GM18517 (cell line): ENCODE results near the gene ZRANB1.

ENCODE experiments used
- ATAC-seq: cut with Tn5 transposase; IDR thresholded peaks from one replicate; pipeline ENCODE4 v1.9.1; 2021; ENCODE audit warnings: mild to moderate bottlenecking, moderate library complexity; ENCODE audit not compliant: unreplicated experiment

ZRANB1 gene

GRCh38 chr10:125017547-125018298 is 75.8 kb downstream of the ZRANB1 start:
- ATAC-seq, result no peak

DNA sequence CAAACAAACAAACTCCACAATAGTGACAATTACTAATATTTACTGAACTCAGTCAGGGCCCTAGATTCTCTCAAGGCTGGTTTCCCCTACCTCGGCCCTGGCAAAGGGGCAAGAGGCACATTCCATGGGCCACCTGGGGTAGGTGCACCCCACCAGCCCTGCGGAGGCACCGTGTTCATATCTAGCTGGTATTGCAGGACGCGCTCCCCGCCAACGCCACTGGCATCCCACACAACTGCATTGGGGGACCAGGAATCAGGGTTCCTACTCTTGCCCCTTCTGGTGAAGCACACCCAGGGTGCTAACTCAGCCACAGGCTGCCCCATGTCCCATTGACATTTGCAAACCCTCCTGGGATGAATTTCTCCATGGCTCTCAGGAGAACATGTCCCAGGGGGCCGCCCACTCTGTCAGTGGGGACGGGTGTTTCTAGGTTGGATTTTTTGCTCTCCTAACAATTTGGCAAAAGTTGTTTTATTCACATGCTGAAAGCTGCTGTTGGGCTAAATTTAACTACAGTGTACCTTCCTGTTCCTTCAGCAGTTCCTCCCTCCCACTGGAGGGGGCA is 76.7 kb downstream of the ZRANB1 start:
- no peak for ATAC-seq

GRCh38 chr10:125020386-125020785 is 78.5 kb downstream of the ZRANB1 start:
- no peak for ATAC-seq

- no peak for ATAC-seq
Observed at GRCh38 chr10:125020871-125021270, 78.9 kb downstream of the ZRANB1 start.

DNA sequence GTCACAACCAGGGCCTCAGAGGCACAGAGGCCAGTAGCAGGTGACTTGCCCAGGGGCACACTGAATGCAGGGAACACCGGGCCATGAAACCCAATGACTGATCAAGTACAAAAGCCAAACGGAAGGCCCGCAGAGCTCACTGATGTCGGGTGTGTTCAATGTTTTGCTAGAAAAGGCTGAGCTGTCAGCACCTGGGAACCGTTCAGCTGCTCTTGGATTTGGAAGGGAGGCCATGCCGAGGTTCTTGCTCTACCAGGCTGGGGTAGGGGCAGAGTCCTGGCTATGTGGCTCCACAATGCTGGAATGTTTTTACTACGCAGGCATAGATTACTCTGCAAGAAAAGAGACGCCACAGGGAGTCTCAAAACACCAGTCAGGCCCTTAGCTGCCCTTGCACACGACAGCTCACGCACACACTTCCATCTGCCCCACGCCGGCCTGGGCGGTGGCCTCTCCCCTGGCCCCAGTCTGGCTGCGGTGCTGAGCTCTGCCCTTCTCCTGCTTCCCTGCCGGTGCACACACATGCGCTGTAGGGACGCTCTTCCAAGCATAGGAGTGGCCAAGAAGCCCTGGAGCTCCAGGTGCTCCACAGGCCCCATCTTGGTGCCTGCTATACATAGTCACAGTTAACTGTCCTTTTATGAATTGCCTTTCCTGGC is 79.9 kb downstream of the ZRANB1 start:
- no peak for ATAC-seq

- ATAC-seq, result no peak
Observed at GRCh38 chr10:125022671-125023070, 80.7 kb downstream of the ZRANB1 start.

GRCh38 chr10:125023255-125023654 is 81.3 kb downstream of the ZRANB1 start:
- ATAC-seq, result no peak

DNA sequence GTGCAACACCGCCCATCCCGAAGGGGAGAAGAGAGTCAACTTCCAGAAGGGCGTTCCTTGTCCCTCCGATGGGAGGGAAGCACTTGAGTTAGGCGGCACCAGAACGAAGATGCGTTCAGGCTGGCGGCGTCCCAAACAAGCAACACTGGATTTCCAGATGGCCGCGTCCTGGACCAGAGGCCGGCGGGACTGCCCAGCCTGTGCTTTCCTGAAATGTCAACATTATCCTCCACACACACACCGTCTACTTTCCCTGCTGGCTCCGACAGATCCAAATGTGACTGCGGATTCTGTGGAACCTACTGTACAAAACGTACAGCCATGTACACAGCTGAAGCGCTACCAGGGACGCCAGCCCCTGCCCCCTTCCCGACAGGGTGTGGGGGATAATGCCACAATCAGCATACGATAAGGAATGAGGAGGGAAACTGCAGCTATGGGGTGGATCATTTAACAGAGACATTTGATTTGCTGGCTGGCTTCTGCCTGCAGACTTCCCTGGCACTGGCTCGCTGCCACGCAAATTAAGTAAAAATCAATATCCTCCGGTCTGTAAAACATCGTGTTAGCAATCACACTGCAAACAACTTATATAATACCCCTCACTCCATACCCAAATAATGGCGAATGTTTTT is 82.1 kb downstream of the ZRANB1 start:
- no peak for ATAC-seq

- ATAC-seq, result no peak
Observed at GRCh38 chr10:125024497-125025234, 82.7 kb downstream of the ZRANB1 start.

GRCh38 chr10:125025341-125025740 is 83.4 kb downstream of the ZRANB1 start:
- no peak for ATAC-seq

DNA sequence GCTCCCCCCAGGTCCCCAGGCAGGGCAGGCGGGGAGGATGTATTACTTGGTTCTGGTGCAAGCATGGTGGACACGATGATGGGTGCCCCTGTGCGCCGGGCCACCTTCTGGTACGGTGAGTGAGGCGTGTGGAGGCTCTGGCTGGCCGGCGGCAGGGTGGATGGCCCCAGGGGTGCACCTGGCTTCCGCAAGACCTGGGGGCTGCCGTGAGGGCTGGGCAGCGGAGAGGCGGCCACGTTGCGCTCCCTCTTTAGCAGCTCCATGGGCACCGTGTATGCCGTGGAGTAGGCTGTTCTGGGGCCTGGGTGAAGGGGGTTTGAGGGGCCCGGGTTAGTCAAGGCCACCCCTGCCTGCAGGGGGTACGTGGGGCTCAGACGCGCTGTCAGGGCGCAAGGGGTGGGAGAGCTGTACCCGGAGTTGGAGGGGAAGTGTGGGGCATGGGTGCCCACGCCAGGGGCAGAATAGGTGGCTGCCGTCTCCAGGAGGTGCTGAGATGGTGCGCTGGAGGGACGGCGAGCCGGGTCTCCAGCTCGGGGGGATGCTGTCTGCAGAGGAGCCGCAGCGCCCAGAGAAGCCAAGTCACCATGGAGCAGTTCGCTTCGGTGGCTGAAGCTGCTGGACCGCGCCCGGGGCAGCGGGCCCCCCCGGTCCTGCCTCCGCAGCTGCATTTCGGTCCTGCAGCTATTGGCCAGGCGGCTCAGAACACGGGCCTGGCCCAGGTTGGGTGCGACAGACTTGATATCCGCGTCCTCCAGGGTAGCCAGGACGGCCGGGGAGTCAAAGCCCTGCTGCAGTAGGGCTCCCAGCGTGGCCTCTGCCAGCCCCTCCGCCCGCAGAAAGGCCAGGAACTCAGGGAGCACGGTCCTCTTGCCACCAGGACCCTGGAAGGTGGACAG is 84.4 kb downstream of the ZRANB1 start:
- no peak for ATAC-seq

DNA sequence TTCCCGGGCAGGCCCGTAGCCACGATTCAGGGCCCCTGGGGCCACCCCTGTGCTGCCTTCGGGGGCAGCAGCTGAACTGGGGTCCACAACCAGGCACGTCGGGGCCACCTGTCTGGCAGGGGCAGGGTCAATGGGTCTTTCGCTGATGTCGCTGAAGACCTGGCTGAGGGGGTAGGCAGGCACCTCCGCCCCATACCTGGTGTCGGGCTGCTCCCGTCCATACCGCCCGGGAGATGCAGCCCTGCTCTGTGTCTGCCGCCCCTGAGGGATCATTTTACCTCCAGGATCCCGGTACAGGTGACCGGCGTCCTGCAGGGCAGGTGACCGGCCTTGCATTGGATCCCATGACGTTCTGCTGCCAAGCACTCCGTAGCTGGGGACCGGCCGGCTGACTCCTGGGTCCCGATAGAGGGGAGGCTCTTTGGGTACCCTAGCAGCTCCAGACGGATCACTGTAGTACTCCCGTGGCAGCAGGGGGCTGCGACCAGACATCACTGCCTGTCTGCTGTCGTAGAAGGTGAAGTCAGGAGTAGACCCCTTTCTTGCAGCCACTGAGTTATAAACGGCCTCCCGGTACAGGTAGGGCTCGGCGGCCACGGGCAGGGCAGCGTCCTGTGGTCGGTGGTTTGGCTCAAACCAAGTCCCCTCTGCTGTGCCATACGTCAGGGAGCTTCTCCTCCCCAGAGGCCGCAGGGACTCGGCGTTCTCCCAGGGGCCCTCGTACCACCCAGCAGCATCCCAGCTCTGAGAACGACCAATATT is 85.2 kb downstream of the ZRANB1 start:
- ATAC-seq, result no peak

DNA sequence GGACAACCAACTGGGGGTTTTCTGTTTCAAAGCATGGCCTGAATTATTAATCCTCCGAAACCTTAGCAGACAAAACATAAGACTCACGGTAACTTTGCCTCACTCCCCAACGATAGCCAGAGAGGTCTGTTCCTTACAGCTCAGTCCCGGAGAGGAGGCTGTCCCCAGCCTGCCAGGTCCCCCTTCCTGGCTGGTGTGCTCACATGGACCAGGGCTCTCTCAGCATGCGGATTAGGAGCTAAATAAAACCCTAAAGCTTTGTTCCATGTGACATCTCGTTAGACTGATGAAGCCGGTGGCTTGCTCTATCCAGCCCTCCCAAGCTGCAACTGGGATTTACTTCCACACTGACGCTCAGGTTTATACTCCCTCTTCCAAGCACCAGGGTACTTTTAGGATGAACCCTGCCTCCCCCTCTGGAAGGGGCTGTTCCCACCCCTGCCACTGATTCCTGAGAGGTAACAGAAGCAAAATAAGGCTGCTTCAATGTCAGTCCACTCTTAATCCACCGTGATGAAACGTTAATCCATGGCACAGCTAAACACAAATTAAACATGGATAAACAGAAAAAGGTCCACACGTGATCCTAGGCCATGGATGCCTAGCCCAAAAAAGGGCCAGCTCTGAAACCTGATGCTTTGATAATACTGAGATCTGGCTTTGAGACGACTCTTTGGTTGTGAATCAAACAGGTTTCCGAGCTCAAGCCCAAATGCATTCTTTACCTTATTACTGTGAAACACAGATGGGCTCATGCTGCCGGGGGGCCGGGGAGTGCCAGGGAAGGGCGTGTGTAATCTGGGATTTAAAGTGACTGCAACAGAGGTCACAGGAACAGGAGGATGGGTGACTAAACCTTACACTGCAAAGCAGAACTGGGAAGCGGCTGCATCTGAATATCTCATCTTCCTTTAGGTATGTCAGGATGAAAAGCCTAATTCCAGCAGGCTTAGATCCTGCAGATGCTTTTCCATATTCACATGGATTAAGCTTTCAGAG is 86.2 kb downstream of the ZRANB1 start:
- ATAC-seq, result no peak

GRCh38 chr10:125029584-125030242 is 87.8 kb downstream of the ZRANB1 start:
- ATAC-seq, result no peak

- ATAC-seq, result no peak
Observed at GRCh38 chr10:125030567-125031197, 88.8 kb downstream of the ZRANB1 start.

DNA sequence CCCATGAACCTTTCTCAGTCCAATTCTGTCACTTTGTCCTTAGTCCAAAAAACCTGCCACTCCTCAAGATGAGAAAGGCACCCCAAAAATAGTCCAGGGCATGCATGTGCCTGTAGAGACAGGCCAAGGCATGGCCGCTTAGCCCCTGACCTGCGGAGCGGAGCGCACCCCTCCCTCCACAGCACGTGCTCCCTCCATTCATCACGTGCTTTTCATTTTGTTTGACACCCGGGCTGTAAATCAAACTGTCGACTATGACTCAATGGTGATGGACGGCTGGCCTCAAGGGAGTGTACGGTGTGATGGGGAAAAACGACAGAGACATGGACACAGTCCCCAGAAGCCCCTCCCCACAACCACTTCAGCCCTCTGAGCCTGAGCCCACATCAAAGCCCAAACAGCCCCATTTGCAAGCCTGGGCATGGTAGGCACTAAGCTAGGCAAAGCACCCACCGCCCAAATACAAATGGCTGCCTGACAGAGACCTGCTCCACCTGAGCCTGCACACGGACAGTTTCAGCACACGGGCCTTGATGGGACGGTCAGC is 90.6 kb downstream of the ZRANB1 start:
- no peak for ATAC-seq
